ENCODE data around the gene LAMA1.

GRCh38 chr18:7084080-7085065, 33.2 kb downstream of the LAMA1 start:
- TF ChIP-seq, protein P1, sequence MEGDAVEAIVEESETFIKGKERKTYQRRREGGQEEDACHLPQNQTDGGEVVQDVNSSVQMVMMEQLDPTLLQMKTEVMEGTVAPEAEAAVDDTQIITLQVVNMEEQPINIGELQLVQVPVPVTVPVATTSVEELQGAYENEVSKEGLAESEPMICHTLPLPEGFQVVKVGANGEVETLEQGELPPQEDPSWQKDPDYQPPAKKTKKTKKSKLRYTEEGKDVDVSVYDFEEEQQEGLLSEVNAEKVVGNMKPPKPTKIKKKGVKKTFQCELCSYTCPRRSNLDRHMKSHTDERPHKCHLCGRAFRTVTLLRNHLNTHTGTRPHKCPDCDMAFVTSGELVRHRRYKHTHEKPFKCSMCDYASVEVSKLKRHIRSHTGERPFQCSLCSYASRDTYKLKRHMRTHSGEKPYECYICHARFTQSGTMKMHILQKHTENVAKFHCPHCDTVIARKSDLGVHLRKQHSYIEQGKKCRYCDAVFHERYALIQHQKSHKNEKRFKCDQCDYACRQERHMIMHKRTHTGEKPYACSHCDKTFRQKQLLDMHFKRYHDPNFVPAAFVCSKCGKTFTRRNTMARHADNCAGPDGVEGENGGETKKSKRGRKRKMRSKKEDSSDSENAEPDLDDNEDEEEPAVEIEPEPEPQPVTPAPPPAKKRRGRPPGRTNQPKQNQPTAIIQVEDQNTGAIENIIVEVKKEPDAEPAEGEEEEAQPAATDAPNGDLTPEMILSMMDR (IDR thresholded peaks at IDR 0.05; ENCODE audit: extremely low read depth in 1 of 2, insufficient read depth in 1 of 2, low read depth in 1 of 2, low read length in 2 of 2), result no peak
- no peak for TF ChIP-seq POLR2AphosphoS5 (IDR thresholded peaks at IDR 0.05; ENCODE audit: insufficient read depth, low read depth, low read length)
- no peak for TF ChIP-seq POLR2A (IDR thresholded peaks at IDR 0.05; ENCODE audit: low read depth, low read length)
- no peak for TF ChIP-seq EZH2 (IDR thresholded peaks at IDR 0.05; ENCODE audit: borderline replicate concordance, low read depth, low read length, severe bottlenecking)
- no peak for TF ChIP-seq MAX (IDR thresholded peaks at IDR 0.05; ENCODE audit: insufficient read depth, insufficient read length)
- no peak for TF ChIP-seq FOS (IDR thresholded peaks at IDR 0.05; ENCODE audit: borderline replicate concordance, insufficient read depth, low read length)
- TF ChIP-seq JUN (IDR thresholded peaks at IDR 0.05; ENCODE audit: borderline replicate concordance, insufficient read depth, insufficient read length, low read depth), result no peak

All from endothelial cell of umbilical vein (primary cell).